Motor neuron (in vitro differentiated cells): ENCODE data around the gene CCDC124. TPM values are rescaled to one million over a fixed set of nuclear protein-coding genes. Genes with fewer than 3 reads are reported as not detected.

Source experiments
- ATAC-seq, 8 experiments: fragments of 200-7000 bp; cut with Tn5 transposase; replicated peaks in 6 of 8; 2 replicates each; pipeline ENCODE4 v1.8.0; 2021; ENCODE audit warnings: mild to moderate bottlenecking in 8 of 8, moderate library complexity in 8 of 8
- H3K27ac ChIP-seq, 2 donors: fragments of 250-450 bp; sonication (Bioruptor Pico); 2 replicates each; pipeline ENCODE4 v1.9.0; 2021; ENCODE audit warnings: antibody characterized with exemption in 2 of 2, mild to moderate bottlenecking in 2 of 2, moderate library complexity in 1 of 2
- H3K4me1 ChIP-seq, 2 donors: fragments of 250-450 bp; sonication (Bioruptor Pico); replicated peaks in 1 of 2; 2 replicates each; pipeline ENCODE4 v1.6.1; 2021; ENCODE audit warnings: antibody characterized with exemption in 2 of 2, mild to moderate bottlenecking in 2 of 2, moderate library complexity in 1 of 2
- H3K4me3 ChIP-seq, 5 donors: fragments of 250-450 bp; sonication (Bioruptor Pico); 2 replicates each; pipeline ENCODE4 v1.9.0; 2021; ENCODE audit warnings: antibody characterized with exemption in 5 of 5, mild to moderate bottlenecking in 5 of 5, moderate library complexity in 4 of 5
- WGBS, 10 experiments: fragments of 450-650 bp; shearing (Covaris generic); methylation state at CpG; one replicate each; pipeline ENCODE4 v1.0.0; 2022; 5-methylcytosine and 5-hydroxymethylcytosine counted together
- in situ Hi-C, 9 experiments: fragments of 400-800 bp; cut with MboI; loops; one replicate each; pipeline ENCODE4 v1.15.0; 2021; ENCODE audit warnings: low sequenced_read_pairs in 9 of 9, low pct_unique_long_range_greater_than_20kb in 2 of 9; ENCODE audit not compliant: unreplicated experiment in 9 of 9
- total RNA-seq, 8 experiments: library from RNA; unstranded; fragments of 300-600 nt; gene quantifications; 2 replicates each; pipeline versions ENCODE4 v1.2.3 to v1.2.4, GENCODE V29; 2022

The CCDC124 gene
- total RNA-seq, 8 experiments from 2014 or later: 39.0 to 116 (median 63.1) TPM

- H3K27ac ChIP-seq: peak overlapping the region; percentile 90 to 99
- peak overlapping the region; percentile 28 to 45 (median 40) for H3K4me3 ChIP-seq
- WGBS, 10 experiments: 0 to 14% (median 0%) methylated on average over 1 to 4 of the region's 33 CpGs; no CpG with 5 or more reads in 7 of the 10 experiments
- in situ Hi-C loops: no loop called here
- peaks cover 46 to 50% of the 10 kb centered on the region in 2 donors for H3K4me1 ChIP-seq
- peak in 3 of 8 experiments; percentile 9 to 11 (median 9) for ATAC-seq
Observed at GRCh38 chr19:17951157-17951989, 18.6 kb downstream of the CCDC124 start.

GRCh38 chr19:17951990-17952976, 19.5 kb downstream of the CCDC124 start:
- Histone ChIP-seq H3K4me1 (peaks cover 46 to 49% of the 10 kb centered on the region in 2 donors), H3K4me3 (peak overlapping the region; percentile 28 to 45 (median 40)), H3K27ac (peak overlapping the region; percentile 90 to 99)
- ATAC-seq: peak in 6 of 8 experiments; percentile 7 to 37 (median 30)
- WGBS, 10 experiments: 0% methylated on average over 1 to 2 of the region's 68 CpGs; no CpG with 5 or more reads in 7 of the 10 experiments
- in situ Hi-C loops: no loop called here

- Histone ChIP-seq H3K4me1 (peaks cover 46% of the 10 kb centered on the region in 2 donors), H3K27ac (no peak overlapping the region), H3K4me3 (peak overlapping the region in 4 of 5 donors; percentile 28 to 45 (median 39))
- ATAC-seq: no peak
- WGBS, 10 experiments: 50 to 80% (median 68%) methylated on average over 1 to 6 of the region's 7 CpGs; no CpG with 5 or more reads in 4 of the 10 experiments
- in situ Hi-C loops: no loop called here
Observed at GRCh38 chr19:17953316-17953801, 20.5 kb downstream of the CCDC124 start.

- ATAC-seq: no peak
- Histone ChIP-seq H3K4me3 (peak overlapping the region in 1 of 5 donors; percentile 45), H3K27ac (no peak overlapping the region), H3K4me1 (peaks cover 43 to 44% of the 10 kb centered on the region in 2 donors)
- 40 to 100% (median 92%) methylated on average over 1 to 3 of the region's 4 CpGs; no CpG with 5 or more reads in 2 of the 10 experiments for WGBS, 10 experiments
- in situ Hi-C loops: no loop called here
Observed at GRCh38 chr19:17953869-17954268, 21.1 kb downstream of the CCDC124 start.

- no peak overlapping the region for H3K27ac ChIP-seq
- no peak for ATAC-seq
- no peak overlapping the region for H3K4me3 ChIP-seq
- H3K4me1 ChIP-seq: peaks cover 38% of the 10 kb centered on the region in 2 donors
- in situ Hi-C loops: no loop called here
- 40 to 100% (median 95%) methylated on average over 1 to 3 of the region's 7 CpGs; no CpG with 5 or more reads in 6 of the 10 experiments for WGBS, 10 experiments
Observed at GRCh38 chr19:17954401-17954800, 21.6 kb downstream of the CCDC124 start.

GRCh38 chr19:17957149-17957849, 24.5 kb downstream of the CCDC124 start:
- WGBS, 10 experiments: 70 to 100% (median 79%) methylated on average over 1 to 3 of the region's 3 CpGs; no CpG with 5 or more reads in 1 of the 10 experiments
- in situ Hi-C loops: no loop called here
- no peak overlapping the region for H3K27ac ChIP-seq
- no peak overlapping the region for H3K4me3 ChIP-seq
- H3K4me1 ChIP-seq: peaks cover 13 to 14% of the 10 kb centered on the region in 2 donors
- no peak for ATAC-seq

- Histone ChIP-seq H3K4me1 (peaks cover 12 to 14% of the 10 kb centered on the region in 2 donors), H3K4me3 (no peak overlapping the region), H3K27ac (no peak overlapping the region)
- ATAC-seq: no peak
- in situ Hi-C loops: no loop called here
Observed at GRCh38 chr19:17957885-17958284, 25.1 kb downstream of the CCDC124 start.

GRCh38 chr19:17963936-17964691, 31.3 kb downstream of the CCDC124 start:
- Histone ChIP-seq H3K4me1 (peaks cover 19 to 22% of the 10 kb centered on the region in 2 donors), H3K27ac (no peak overlapping the region), H3K4me3 (no peak overlapping the region)
- no peak for ATAC-seq
- in situ Hi-C loops: no loop called here
- WGBS, 10 experiments: 25 to 100% (median 60%) methylated on average over 1 to 5 of the region's 13 CpGs; no CpG with 5 or more reads in 6 of the 10 experiments

- 12 to 75% (median 63%) methylated on average over 1 to 5 of the region's 11 CpGs; no CpG with 5 or more reads in 4 of the 10 experiments for WGBS, 10 experiments
- peak in 5 of 8 experiments; percentile 79 to 89 (median 82) for ATAC-seq
- Histone ChIP-seq H3K4me3 (no peak overlapping the region), H3K27ac (no peak overlapping the region), H3K4me1 (peaks cover 19 to 22% of the 10 kb centered on the region in 2 donors)
- in situ Hi-C loops: no loop called here
Observed at GRCh38 chr19:17965370-17966128, 32.7 kb downstream of the CCDC124 start.

- peak in 1 of 8 experiments; percentile 2 for ATAC-seq
- in situ Hi-C loops: no loop called here
- peak overlapping the region in 1 of 5 donors; percentile 86 for H3K4me3 ChIP-seq
- H3K4me1 ChIP-seq: peaks cover 19 to 22% of the 10 kb centered on the region in 2 donors
- H3K27ac ChIP-seq: no peak overlapping the region
- 67% methylated on average over 2 of the region's 2 CpGs; no CpG with 5 or more reads in 9 of the 10 experiments for WGBS, 10 experiments
Observed at GRCh38 chr19:17966129-17966483, 33.3 kb downstream of the CCDC124 start.
